ENCODE results near the gene DHX29.

- no peak for TF ChIP-seq CTCF (IDR thresholded peaks at IDR 0.05)
- TF ChIP-seq POLR2A (IDR thresholded peaks at IDR 0.05), result no peak
Measured at GRCh38 chr5:55319491-55319890, 12.0 kb upstream of the DHX29 start.

Data from testis (tissue), 2 donors.